ENCODE results near the gene ZNF470.

Gene ZNF470

DNA sequence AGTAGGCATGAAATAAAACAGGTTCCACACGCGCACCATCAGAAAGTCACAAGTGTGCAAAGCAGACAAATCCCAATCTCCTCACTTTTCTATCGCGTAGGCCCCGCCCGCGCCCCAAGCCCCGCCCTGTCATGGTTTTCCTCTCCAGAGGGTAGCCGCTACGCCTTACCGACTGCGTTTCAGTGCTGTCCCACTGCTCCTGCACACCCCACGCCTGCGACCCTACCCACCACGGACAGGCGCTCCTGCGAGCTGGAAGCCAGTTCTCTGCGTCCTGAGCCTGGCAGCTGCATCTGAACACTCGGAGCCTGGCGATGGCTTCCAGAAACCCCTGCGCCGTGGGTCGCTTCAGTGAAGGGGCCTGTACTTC, 379 bp upstream of the ZNF470 start:
- peak overlapping the region; percentile 94 to 97 for H3K4me3 ChIP-seq (ENCODE audit: low read depth in 1 of 2, low read length in 2 of 2)

DNA sequence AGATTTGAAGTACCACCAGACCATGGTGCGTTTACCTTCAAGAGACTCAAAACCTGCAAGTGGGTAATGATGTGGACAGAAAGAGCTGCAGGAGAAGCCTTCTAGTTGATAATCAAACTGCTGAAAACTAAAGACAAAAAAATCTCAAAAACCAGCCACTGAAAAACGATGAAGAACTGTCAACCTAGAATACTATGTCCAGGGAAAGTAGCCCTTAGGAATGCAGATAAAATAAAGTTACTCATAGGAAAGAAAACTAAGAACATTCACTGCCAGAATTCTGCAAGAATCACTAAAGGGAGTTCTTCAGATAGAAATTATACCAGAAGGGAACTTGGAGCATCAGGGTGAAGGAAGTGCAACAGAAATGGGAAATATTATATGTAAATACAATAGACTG, 5.3 kb downstream of the ZNF470 start:
- Histone ChIP-seq H3K27ac (ENCODE audit: low read depth, low read length) (no peak overlapping the region), H3K9ac (ENCODE audit: low read depth in 1 of 2, low read length in 2 of 2) (no peak overlapping the region), H3K9me3 (ENCODE audit: control insufficient read depth in 1 of 2, low read length in 2 of 2) (peaks cover 82 to 84% of the 10 kb centered on the region in 2 donors), H3K36me3 (ENCODE audit: control insufficient read depth in 1 of 2, insufficient read depth in 2 of 2, low read length in 2 of 2) (peaks cover 38 to 46% of the 10 kb centered on the region in 2 donors), H3K4me1 (ENCODE audit: control insufficient read depth in 1 of 2, insufficient read depth in 2 of 2, low read length in 2 of 2) (peaks cover 0 to 8% of the 10 kb centered on the region in 2 donors), H3K27me3 (ENCODE audit: control insufficient read depth in 1 of 2, insufficient read depth in 2 of 2, low read length in 2 of 2) (no peaks in the 10 kb centered on the region), H3K4me3 (ENCODE audit: low read depth in 1 of 2, low read length in 2 of 2) (no peak overlapping the region)

More for the DNA sequence above, 379 bp upstream of the ZNF470 start:
- Histone ChIP-seq H3K27me3 (ENCODE audit: control insufficient read depth in 1 of 2, insufficient read depth in 2 of 2, low read length in 2 of 2) (no peaks in the 10 kb centered on the region), H3K36me3 (ENCODE audit: control insufficient read depth in 1 of 2, insufficient read depth in 2 of 2, low read length in 2 of 2) (peaks cover 23 to 27% of the 10 kb centered on the region in 2 donors), H3K9me3 (ENCODE audit: control insufficient read depth in 1 of 2, low read length in 2 of 2) (peaks cover 63 to 84% of the 10 kb centered on the region in 2 donors), H3K9ac (ENCODE audit: low read depth in 1 of 2, low read length in 2 of 2) (peak overlapping the region; percentile 60 to 64), H3K4me1 (ENCODE audit: control insufficient read depth in 1 of 2, insufficient read depth in 2 of 2, low read length in 2 of 2) (peaks cover 0 to 8% of the 10 kb centered on the region in 2 donors), H3K27ac (ENCODE audit: low read depth, low read length) (peak overlapping the region; percentile 45)

DNA sequence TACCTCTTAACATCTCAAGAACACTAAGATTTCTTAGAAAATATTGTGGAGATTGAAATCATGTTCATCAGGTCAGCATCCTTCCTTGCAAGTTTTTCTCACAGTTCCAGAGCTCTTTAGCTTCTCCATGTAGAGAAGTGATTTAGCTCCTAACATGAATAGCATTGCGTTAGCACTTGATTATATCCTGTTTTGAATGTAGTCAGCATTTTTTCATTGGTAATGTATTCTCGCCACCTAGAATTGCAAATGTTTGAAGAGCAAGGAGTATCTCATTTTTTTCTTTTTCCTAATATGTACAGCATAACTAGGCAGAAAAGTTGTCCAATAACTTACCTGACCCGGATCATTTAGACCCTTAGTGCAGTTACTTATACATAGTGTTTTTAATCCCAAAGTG, 6.6 kb downstream of the ZNF470 start:
- no peaks in the 10 kb centered on the region for H3K4me1 ChIP-seq (ENCODE audit: control insufficient read depth in 1 of 2, insufficient read depth in 2 of 2, low read length in 2 of 2)
- H3K27ac ChIP-seq (ENCODE audit: low read depth, low read length) = no peak overlapping the region
- H3K9me3 ChIP-seq (ENCODE audit: control insufficient read depth in 1 of 2, low read length in 2 of 2) = peaks cover 85 to 87% of the 10 kb centered on the region in 2 donors
- peaks cover 38 to 39% of the 10 kb centered on the region in 2 donors for H3K36me3 ChIP-seq (ENCODE audit: control insufficient read depth in 1 of 2, insufficient read depth in 2 of 2, low read length in 2 of 2)
- H3K4me3 ChIP-seq (ENCODE audit: low read depth in 1 of 2, low read length in 2 of 2) = peak overlapping the region in 1 of 2 donors; percentile 15
- no peaks in the 10 kb centered on the region for H3K27me3 ChIP-seq (ENCODE audit: control insufficient read depth in 1 of 2, insufficient read depth in 2 of 2, low read length in 2 of 2)
- H3K9ac ChIP-seq (ENCODE audit: low read depth in 1 of 2, low read length in 2 of 2) = no peak overlapping the region

DNA sequence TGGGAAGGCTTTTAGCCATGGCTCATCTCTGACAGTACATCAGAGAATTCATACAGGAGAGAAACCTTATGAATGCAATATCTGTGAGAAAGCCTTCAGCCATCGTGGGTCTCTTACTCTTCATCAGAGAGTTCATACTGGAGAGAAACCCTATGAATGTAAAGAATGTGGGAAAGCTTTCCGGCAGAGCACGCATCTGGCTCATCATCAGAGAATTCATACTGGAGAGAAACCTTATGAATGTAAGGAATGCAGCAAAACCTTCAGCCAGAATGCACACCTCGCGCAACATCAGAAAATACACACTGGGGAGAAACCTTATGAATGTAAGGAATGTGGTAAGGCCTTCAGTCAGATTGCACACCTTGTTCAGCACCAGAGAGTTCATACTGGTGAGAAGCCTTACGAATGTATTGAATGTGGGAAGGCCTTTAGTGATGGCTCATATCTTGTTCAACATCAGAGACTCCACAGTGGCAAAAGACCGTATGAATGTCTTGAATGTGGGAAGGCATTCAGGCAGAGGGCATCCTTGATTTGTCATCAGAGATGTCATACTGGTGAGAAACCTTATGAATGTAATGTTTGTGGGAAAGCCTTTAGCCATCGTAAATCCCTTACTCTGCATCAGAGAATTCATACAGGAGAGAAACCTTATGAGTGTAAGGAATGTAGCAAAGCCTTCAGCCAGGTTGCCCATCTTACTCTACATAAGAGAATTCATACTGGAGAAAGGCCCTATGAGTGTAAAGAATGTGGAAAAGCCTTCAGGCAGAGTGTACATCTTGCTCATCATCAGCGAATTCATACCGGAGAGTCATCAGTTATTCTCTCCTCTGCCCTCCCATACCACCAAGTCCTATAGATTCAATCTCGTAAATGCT, 10.7 kb downstream of the ZNF470 start:
- Histone ChIP-seq H3K36me3 (ENCODE audit: control insufficient read depth in 1 of 2, insufficient read depth in 2 of 2, low read length in 2 of 2) (peaks cover 15 to 19% of the 10 kb centered on the region in 2 donors), H3K27ac (ENCODE audit: low read depth, low read length) (no peak overlapping the region), H3K4me3 (ENCODE audit: low read depth in 1 of 2, low read length in 2 of 2) (peak overlapping the region; percentile 3 to 25), H3K27me3 (ENCODE audit: control insufficient read depth in 1 of 2, insufficient read depth in 2 of 2, low read length in 2 of 2) (no peaks in the 10 kb centered on the region), H3K4me1 (ENCODE audit: control insufficient read depth in 1 of 2, insufficient read depth in 2 of 2, low read length in 2 of 2) (no peaks in the 10 kb centered on the region), H3K9ac (ENCODE audit: low read depth in 1 of 2, low read length in 2 of 2) (no peak overlapping the region), H3K9me3 (ENCODE audit: control insufficient read depth in 1 of 2, low read length in 2 of 2) (peaks cover 86 to 93% of the 10 kb centered on the region in 2 donors)

DNA sequence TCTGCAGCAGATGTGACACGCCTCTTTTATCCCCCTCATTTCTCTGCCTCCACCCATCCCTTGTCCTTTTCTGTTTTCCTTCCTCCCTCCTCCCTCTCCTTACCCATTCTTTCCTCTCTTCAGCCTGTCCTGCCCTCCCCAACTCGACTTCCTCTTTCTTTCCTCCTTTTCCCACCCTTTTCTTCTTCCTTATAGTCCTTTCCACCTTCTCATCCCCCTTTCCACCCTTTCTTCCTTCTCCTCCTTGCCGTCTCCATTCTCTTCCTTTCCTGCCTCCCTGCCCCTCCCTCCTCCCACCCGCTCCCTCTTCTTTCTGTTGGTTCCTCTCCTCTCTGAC, 27.1 kb downstream of the ZNF470 start:
- Histone ChIP-seq H3K9me3 (ENCODE audit: control insufficient read depth in 1 of 2, low read length in 2 of 2) (peaks cover 19 to 26% of the 10 kb centered on the region in 2 donors), H3K4me1 (ENCODE audit: control insufficient read depth in 1 of 2, insufficient read depth in 2 of 2, low read length in 2 of 2) (peaks cover 0 to 9% of the 10 kb centered on the region in 2 donors), H3K4me3 (ENCODE audit: low read depth in 1 of 2, low read length in 2 of 2) (peak overlapping the region; percentile 86 to 90), H3K36me3 (ENCODE audit: control insufficient read depth in 1 of 2, insufficient read depth in 2 of 2, low read length in 2 of 2) (peaks cover 0 to 2% of the 10 kb centered on the region in 2 donors), H3K27me3 (ENCODE audit: control insufficient read depth in 1 of 2, insufficient read depth in 2 of 2, low read length in 2 of 2) (no peaks in the 10 kb centered on the region), H3K27ac (ENCODE audit: low read depth, low read length) (no peak overlapping the region), H3K9ac (ENCODE audit: low read depth in 1 of 2, low read length in 2 of 2) (no peak overlapping the region)

DNA sequence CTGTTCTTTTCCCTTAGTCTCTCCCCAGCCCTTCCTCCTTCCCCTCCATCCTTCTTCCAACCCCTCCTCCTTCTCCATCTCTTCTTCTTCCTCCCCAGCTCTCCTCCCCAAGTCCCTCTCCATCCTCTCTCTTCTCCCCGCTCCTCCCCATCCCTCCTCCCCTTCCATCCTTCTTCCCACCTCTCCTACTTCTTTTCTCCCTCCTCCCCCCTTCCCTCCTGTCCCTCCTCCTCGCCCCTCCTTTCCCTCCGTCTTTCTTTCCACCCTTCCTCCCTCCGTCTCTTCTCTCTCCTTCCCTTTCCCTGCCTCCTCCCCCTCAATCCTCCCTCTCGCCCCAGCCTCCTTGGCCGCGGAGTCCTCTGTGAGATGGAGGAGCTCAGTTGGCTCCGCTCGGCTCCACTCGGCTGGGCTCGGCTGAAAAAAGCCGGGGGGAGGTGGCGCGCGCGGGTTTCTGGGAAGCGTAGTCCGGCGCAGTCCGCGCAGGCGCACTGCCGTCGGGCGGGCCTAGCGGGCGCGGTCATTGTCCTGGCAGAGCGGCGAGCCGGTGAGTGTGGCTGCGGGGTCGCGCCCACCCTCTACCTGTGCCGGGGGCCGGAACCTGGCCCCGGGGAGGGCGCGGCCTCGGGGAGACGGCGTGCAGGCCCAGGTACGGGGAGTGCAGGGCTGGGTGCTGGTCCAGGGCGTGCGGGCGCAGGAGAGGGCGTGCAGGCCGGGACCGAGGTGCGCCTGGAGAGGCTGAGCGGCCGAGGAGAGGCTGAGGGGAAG, 27.7 kb downstream of the ZNF470 start, which contains the start of gene ZNF71:
Gene ZNF71 (plus strand): TSS at position 520 of the 765 bp plus-strand sequence. CDS start 6,257 bp downstream, outside the sequence.
- H3K36me3 ChIP-seq (ENCODE audit: control insufficient read depth in 1 of 2, insufficient read depth in 2 of 2, low read length in 2 of 2) = peaks cover 0 to 2% of the 10 kb centered on the region in 2 donors
- peaks cover 13 to 21% of the 10 kb centered on the region in 2 donors for H3K9me3 ChIP-seq (ENCODE audit: control insufficient read depth in 1 of 2, low read length in 2 of 2)
- no peak within 1 kb of the TSS for H3K27ac ChIP-seq (ENCODE audit: low read depth, low read length)
- H3K27me3 ChIP-seq (ENCODE audit: control insufficient read depth in 1 of 2, insufficient read depth in 2 of 2, low read length in 2 of 2) = no peaks in the 10 kb centered on the region
- peaks cover 0 to 9% of the 10 kb centered on the region in 2 donors for H3K4me1 ChIP-seq (ENCODE audit: control insufficient read depth in 1 of 2, insufficient read depth in 2 of 2, low read length in 2 of 2)
- H3K4me3 ChIP-seq (ENCODE audit: low read depth in 1 of 2, low read length in 2 of 2) = peak within 1 kb of the TSS; percentile 86 to 90
- H3K9ac ChIP-seq (ENCODE audit: low read depth in 1 of 2, low read length in 2 of 2) = peak within 1 kb of the TSS; percentile 71 to 80

DNA sequence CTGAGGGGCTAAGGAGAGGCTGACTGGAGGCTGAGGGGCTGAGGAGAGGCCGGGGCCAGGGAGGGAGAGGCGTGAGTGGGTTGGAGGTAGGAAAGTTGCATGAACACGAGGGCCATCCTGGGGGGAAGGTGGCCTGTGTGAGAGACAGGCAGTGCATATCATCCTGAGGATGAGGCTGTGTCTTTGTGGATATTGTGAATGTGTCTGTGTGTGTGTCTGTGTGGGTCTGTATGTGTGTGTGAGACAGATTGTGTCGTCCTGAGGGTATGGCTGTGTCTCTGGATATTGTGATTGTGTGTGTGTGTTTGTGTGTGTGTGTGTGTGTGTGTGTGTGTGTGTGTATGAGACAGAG, 28.3 kb downstream of the ZNF470 start:
- H3K4me1 ChIP-seq (ENCODE audit: control insufficient read depth in 1 of 2, insufficient read depth in 2 of 2, low read length in 2 of 2) = peaks cover 0 to 9% of the 10 kb centered on the region in 2 donors
- peaks cover 0 to 2% of the 10 kb centered on the region in 2 donors for H3K36me3 ChIP-seq (ENCODE audit: control insufficient read depth in 1 of 2, insufficient read depth in 2 of 2, low read length in 2 of 2)
- no peaks in the 10 kb centered on the region for H3K27me3 ChIP-seq (ENCODE audit: control insufficient read depth in 1 of 2, insufficient read depth in 2 of 2, low read length in 2 of 2)
- H3K9me3 ChIP-seq (ENCODE audit: control insufficient read depth in 1 of 2, low read length in 2 of 2) = peaks cover 13 to 21% of the 10 kb centered on the region in 2 donors
- peak overlapping the region; percentile 86 to 90 for H3K4me3 ChIP-seq (ENCODE audit: low read depth in 1 of 2, low read length in 2 of 2)
- H3K9ac ChIP-seq (ENCODE audit: low read depth in 1 of 2, low read length in 2 of 2) = peak overlapping the region; percentile 71 to 80
- no peak overlapping the region for H3K27ac ChIP-seq (ENCODE audit: low read depth, low read length)

DNA sequence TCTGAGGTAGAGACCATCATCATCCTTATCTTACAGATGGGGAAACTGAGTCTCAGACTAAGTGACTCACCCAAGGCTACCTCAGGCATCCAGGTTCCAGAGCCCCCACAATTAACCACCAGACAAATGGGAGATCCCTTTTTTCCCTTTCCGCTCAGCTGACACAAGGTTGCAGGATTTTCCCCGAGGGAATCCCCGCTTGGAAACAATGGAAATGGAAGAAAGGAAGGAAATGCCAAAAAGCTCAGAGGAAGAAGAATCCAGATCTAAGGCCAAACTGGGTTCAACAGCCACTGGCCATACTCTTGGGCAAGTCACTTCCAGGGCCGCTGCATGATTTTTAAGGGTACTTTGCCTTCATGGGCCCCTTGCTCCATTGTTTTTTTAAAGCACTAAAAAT, 29.4 kb downstream of the ZNF470 start:
- peaks cover 0 to 9% of the 10 kb centered on the region in 2 donors for H3K4me1 ChIP-seq (ENCODE audit: control insufficient read depth in 1 of 2, insufficient read depth in 2 of 2, low read length in 2 of 2)
- peaks cover 11% of the 10 kb centered on the region in 2 donors for H3K36me3 ChIP-seq (ENCODE audit: control insufficient read depth in 1 of 2, insufficient read depth in 2 of 2, low read length in 2 of 2)
- no peak overlapping the region for H3K9ac ChIP-seq (ENCODE audit: low read depth in 1 of 2, low read length in 2 of 2)
- no peak overlapping the region for H3K27ac ChIP-seq (ENCODE audit: low read depth, low read length)
- no peaks in the 10 kb centered on the region for H3K27me3 ChIP-seq (ENCODE audit: control insufficient read depth in 1 of 2, insufficient read depth in 2 of 2, low read length in 2 of 2)
- peak overlapping the region in 1 of 2 donors; percentile 86 for H3K4me3 ChIP-seq (ENCODE audit: low read depth in 1 of 2, low read length in 2 of 2)
- peaks cover 25 to 31% of the 10 kb centered on the region in 2 donors for H3K9me3 ChIP-seq (ENCODE audit: control insufficient read depth in 1 of 2, low read length in 2 of 2)

DNA sequence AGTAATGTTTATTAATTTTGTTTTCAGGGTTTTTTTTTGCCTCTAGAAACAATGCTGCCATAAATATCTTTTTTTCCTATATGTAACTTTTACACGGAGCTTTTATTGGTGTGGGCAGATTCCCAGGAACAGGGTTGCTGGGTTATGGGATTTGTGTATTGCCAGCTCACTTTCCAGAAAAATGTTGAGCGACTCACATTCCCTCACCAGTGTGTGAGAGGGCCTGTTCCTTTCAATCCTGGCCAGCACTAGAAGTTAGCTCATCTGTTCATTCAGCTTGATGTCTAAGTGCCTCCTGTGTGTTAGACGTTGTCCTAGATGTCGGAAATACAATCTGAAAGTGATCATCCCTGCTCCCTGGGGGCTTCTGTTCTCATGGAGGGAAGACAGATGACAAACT, 30.4 kb downstream of the ZNF470 start:
- Histone ChIP-seq H3K4me3 (ENCODE audit: low read depth in 1 of 2, low read length in 2 of 2) (no peak overlapping the region), H3K9me3 (ENCODE audit: control insufficient read depth in 1 of 2, low read length in 2 of 2) (peaks cover 30 to 31% of the 10 kb centered on the region in 2 donors), H3K9ac (ENCODE audit: low read depth in 1 of 2, low read length in 2 of 2) (no peak overlapping the region), H3K36me3 (ENCODE audit: control insufficient read depth in 1 of 2, insufficient read depth in 2 of 2, low read length in 2 of 2) (peaks cover 14 to 17% of the 10 kb centered on the region in 2 donors), H3K27me3 (ENCODE audit: control insufficient read depth in 1 of 2, insufficient read depth in 2 of 2, low read length in 2 of 2) (no peaks in the 10 kb centered on the region), H3K4me1 (ENCODE audit: control insufficient read depth in 1 of 2, insufficient read depth in 2 of 2, low read length in 2 of 2) (peaks cover 0 to 9% of the 10 kb centered on the region in 2 donors), H3K27ac (ENCODE audit: low read depth, low read length) (no peak overlapping the region)

DNA sequence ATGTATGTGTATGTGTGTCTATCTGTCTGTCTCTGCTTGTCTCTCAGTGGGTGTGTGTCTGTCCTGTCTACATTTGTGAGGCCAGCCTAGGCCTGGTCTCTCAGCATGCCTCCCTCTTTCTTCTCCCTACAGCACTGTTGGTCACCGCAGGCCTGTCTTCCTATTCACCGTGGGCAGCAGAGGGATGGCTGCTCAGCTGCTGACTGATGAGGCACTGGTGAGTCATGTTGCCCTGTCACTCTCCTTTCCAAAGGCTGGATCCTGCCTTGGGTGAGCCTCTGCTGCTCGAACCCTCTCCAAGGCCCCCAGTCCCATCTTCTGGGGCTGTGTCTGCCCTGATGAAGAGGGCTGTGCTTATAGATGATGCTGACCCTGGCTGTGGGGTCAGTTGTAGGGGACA, 34.1 kb downstream of the ZNF470 start:
- H3K4me3 ChIP-seq (ENCODE audit: low read depth in 1 of 2, low read length in 2 of 2) = peak overlapping the region; percentile 6 to 37
- no peak overlapping the region for H3K27ac ChIP-seq (ENCODE audit: low read depth, low read length)
- peaks cover 14 to 23% of the 10 kb centered on the region in 2 donors for H3K36me3 ChIP-seq (ENCODE audit: control insufficient read depth in 1 of 2, insufficient read depth in 2 of 2, low read length in 2 of 2)
- no peaks in the 10 kb centered on the region for H3K4me1 ChIP-seq (ENCODE audit: control insufficient read depth in 1 of 2, insufficient read depth in 2 of 2, low read length in 2 of 2)
- no peak overlapping the region for H3K9ac ChIP-seq (ENCODE audit: low read depth in 1 of 2, low read length in 2 of 2)
- H3K27me3 ChIP-seq (ENCODE audit: control insufficient read depth in 1 of 2, insufficient read depth in 2 of 2, low read length in 2 of 2) = no peaks in the 10 kb centered on the region
- peaks cover 58 to 59% of the 10 kb centered on the region in 2 donors for H3K9me3 ChIP-seq (ENCODE audit: control insufficient read depth in 1 of 2, low read length in 2 of 2)

Measured in duodenal mucosa (tissue), 2 donors.